ENCODE data around the gene CATSPERE.

DNA sequence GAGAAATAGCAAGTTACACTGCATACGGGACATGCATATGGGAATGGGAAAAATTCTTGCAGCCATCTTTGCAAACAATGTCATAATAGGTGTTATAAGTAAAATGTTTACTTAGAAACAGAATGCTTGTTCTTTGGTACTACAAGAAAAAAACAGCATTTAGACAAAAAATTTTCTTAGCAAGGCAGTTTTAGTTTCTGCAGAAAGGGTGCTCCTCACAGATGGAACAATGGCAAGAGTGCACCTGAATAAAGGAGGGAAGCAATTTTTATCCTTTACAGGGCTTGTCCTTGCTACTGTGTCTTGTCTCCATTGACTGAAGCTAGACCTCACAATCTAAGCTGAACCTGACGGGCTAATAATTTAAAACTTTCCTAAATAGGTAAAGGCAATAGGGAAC is 112.7 kb downstream of the CATSPERE start:
- TF ChIP-seq, protein P1, sequence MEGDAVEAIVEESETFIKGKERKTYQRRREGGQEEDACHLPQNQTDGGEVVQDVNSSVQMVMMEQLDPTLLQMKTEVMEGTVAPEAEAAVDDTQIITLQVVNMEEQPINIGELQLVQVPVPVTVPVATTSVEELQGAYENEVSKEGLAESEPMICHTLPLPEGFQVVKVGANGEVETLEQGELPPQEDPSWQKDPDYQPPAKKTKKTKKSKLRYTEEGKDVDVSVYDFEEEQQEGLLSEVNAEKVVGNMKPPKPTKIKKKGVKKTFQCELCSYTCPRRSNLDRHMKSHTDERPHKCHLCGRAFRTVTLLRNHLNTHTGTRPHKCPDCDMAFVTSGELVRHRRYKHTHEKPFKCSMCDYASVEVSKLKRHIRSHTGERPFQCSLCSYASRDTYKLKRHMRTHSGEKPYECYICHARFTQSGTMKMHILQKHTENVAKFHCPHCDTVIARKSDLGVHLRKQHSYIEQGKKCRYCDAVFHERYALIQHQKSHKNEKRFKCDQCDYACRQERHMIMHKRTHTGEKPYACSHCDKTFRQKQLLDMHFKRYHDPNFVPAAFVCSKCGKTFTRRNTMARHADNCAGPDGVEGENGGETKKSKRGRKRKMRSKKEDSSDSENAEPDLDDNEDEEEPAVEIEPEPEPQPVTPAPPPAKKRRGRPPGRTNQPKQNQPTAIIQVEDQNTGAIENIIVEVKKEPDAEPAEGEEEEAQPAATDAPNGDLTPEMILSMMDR (conservative IDR thresholded peaks at IDR 0.05; ENCODE audit: low read length), result no peak
- no peak for TF ChIP-seq EZH2phosphoT487 (IDR thresholded peaks at IDR 0.05; ENCODE audit: borderline replicate concordance)

Data from Loucy (cell line).